Left forelimb (tissue), 1 donor: ENCODE data around the gene RAMP2.
"Not testable (repeated sequence)": the region's sequence is repeated elsewhere in the genome, so short reads cannot be mapped to it uniquely, and the experiment has no call there.

Source experiments
- DNase-seq: peaks from one replicate; pipeline ENCODE4 v3.0.0-alpha.2; 2018; ENCODE audit warnings: low spot score

The RAMP2 gene

GRCh38 chr17:42760652-42761581 is at the start of gene RAMP2:
RAMP2 (plus strand) TSS chr17:42761227; CDS start chr17:42761262, 35 bp downstream.
- DNase-seq, result no peak

GRCh38 chr17:42720996-42721583 is 39.9 kb upstream of the RAMP2 start:
- no peak for DNase-seq

- no peak for DNase-seq
These were observed 37.4 kb upstream of the RAMP2 start for GRCh38 chr17:42723636-42724035.

GRCh38 chr17:42725143-42725542 is 35.9 kb upstream of the RAMP2 start:
- no peak for DNase-seq

- no peak for DNase-seq
These were observed 20.3 kb upstream of the RAMP2 start for GRCh38 chr17:42740699-42741098.

- DNase-seq, result not testable (repeated sequence)
These were observed 18.1 kb upstream of the RAMP2 start for GRCh38 chr17:42742916-42743315.

GRCh38 chr17:42743595-42744282 is 17.3 kb upstream of the RAMP2 start:
- no peak for DNase-seq

GRCh38 chr17:42744283-42744805 is 16.7 kb upstream of the RAMP2 start:
- DNase-seq, result no peak

GRCh38 chr17:42744806-42745617 is 16.0 kb upstream of the RAMP2 start, which contains the start of gene EZH1:
EZH1 (minus strand) TSS chr17:42745040; CDS start chr17:42728941, 16,099 bp downstream.
- peak; percentile 97 for DNase-seq

GRCh38 chr17:42748202-42748907 is 12.7 kb upstream of the RAMP2 start:
- no peak for DNase-seq

- no peak for DNase-seq
These were observed 11.9 kb upstream of the RAMP2 start for GRCh38 chr17:42748908-42749798.

GRCh38 chr17:42750739-42751344 is 10.2 kb upstream of the RAMP2 start:
- DNase-seq, result no peak

- DNase-seq, result no peak
These were observed 9.4 kb upstream of the RAMP2 start for GRCh38 chr17:42751628-42752027.

GRCh38 chr17:42754782-42755181 is 6.2 kb upstream of the RAMP2 start:
- DNase-seq, result no peak

GRCh38 chr17:42759982-42760651 is 910 bp upstream of the RAMP2 start:
- DNase-seq, result no peak

- no peak for DNase-seq
These were observed 611 bp downstream of the RAMP2 start for GRCh38 chr17:42761638-42762037.

- DNase-seq, result no peak
These were observed 5.1 kb downstream of the RAMP2 start for GRCh38 chr17:42766124-42766523.

- no peak for DNase-seq
These were observed 6.5 kb downstream of the RAMP2 start for GRCh38 chr17:42767512-42767911.

- not testable (repeated sequence) for DNase-seq
These were observed 7.0 kb downstream of the RAMP2 start for GRCh38 chr17:42768006-42768405.
